T-helper 1 cell (primary cell): ENCODE data around the gene SPTSSA.
A peak's percentile ranks its signal among the peaks of the same experiment; 100 is the strongest.
"Not testable (repeated sequence)": the region's sequence is repeated elsewhere in the genome, so short reads cannot be mapped to it uniquely, and the experiment has no call there.

Source experiments
- DNase-seq, 5 donors: peaks; one replicate each; pipeline ENCODE4 v3.0.0-alpha.2; 2012 to 2020
- total RNA-seq, 4 donors: gene quantifications; one replicate each; lab custom pipeline; 2026; lab: John Stamatoyannopoulos, UW

Gene SPTSSA
- 0.80 to 3.9 (median 1.8) reads per million in 4 donors for total RNA-seq

- DNase-seq, result peak; percentile 75 to 90 (median 79)
These were observed at the start of gene SPTSSA for GRCh38 chr14:34462132-34462893. TSS of gene SPTSSA (minus strand) at chr14:34462240. CDS start at chr14:34462207, 33 bp downstream.

GRCh38 chr14:34507884-34508283, 45.8 kb upstream of the SPTSSA start:
- no peak for DNase-seq

- DNase-seq, result no peak
These were observed 45.4 kb upstream of the SPTSSA start for GRCh38 chr14:34507459-34507858.

GRCh38 chr14:34505124-34505491, 43.1 kb upstream of the SPTSSA start:
- DNase-seq, result not testable (repeated sequence)

- not testable (repeated sequence) for DNase-seq
These were observed 42.0 kb upstream of the SPTSSA start for GRCh38 chr14:34504027-34504426.

GRCh38 chr14:34502545-34503225, 40.6 kb upstream of the SPTSSA start:
- DNase-seq, result no peak

GRCh38 chr14:34502001-34502400, 40.0 kb upstream of the SPTSSA start:
- no peak for DNase-seq

GRCh38 chr14:34501004-34501580, 39.1 kb upstream of the SPTSSA start:
- DNase-seq, result no peak

GRCh38 chr14:34498684-34499412, 36.8 kb upstream of the SPTSSA start:
- DNase-seq, result peak in 1 of 5 donors; percentile 6

- DNase-seq, result no peak
These were observed 34.9 kb upstream of the SPTSSA start for GRCh38 chr14:34496679-34497513.

- no peak for DNase-seq
These were observed 34.1 kb upstream of the SPTSSA start for GRCh38 chr14:34496007-34496678.

GRCh38 chr14:34489324-34489723, 27.3 kb upstream of the SPTSSA start:
- DNase-seq, result no peak

- no peak for DNase-seq
These were observed 26.5 kb upstream of the SPTSSA start for GRCh38 chr14:34488528-34488927.

GRCh38 chr14:34484726-34485125, 22.7 kb upstream of the SPTSSA start:
- no peak for DNase-seq

GRCh38 chr14:34482463-34482862, 20.4 kb upstream of the SPTSSA start:
- DNase-seq, result no peak

- no peak for DNase-seq
These were observed 17.7 kb upstream of the SPTSSA start for GRCh38 chr14:34479694-34480093.

GRCh38 chr14:34478261-34478660, 16.2 kb upstream of the SPTSSA start:
- DNase-seq, result no peak

- DNase-seq, result not testable (repeated sequence)
These were observed 14.0 kb upstream of the SPTSSA start for GRCh38 chr14:34476036-34476435.

GRCh38 chr14:34475163-34475562, 13.1 kb upstream of the SPTSSA start:
- DNase-seq, result no peak

GRCh38 chr14:34474187-34474679, 12.2 kb upstream of the SPTSSA start:
- no peak for DNase-seq

- DNase-seq, result no peak
These were observed 10.8 kb upstream of the SPTSSA start for GRCh38 chr14:34472706-34473279.
